Heart left ventricle (tissue), 16 donors: ENCODE results near the gene ERBB4. TPM values are rescaled to one million over a fixed set of nuclear protein-coding genes. Genes with fewer than 3 reads are reported as not detected.

Source experiments
- ATAC-seq, 4 donors: fragments of 200-7000 bp; cut with Tn5 transposase; one replicate each; pipeline ENCODE4 v1.9.1; 2020 to 2022; ENCODE audit warnings: moderate library complexity in 4 of 4, mild to moderate bottlenecking in 3 of 4, moderate number of reproducible peaks in 1 of 4
- DNase-seq, 5 donors: peaks; one replicate each; pipeline ENCODE4 v3.0.0-alpha.2; 2020
- H3K27ac ChIP-seq, 12 donors: fragments of 200-600 bp; sonication (generic) in 4 of 12; one replicate each; pipeline versions ENCODE4 v1.5.0 to v1.8.0; 2016 to 2022; ENCODE audit warnings: mild to moderate bottlenecking in 2 of 12
- H3K27me3 ChIP-seq, 9 donors: fragments of 200-600 bp; sonication (generic) in 2 of 9; one replicate each; pipeline versions ENCODE4 v1.5.1 to v1.8.0; 2016 to 2022; ENCODE audit warnings: mild to moderate bottlenecking in 3 of 9
- H3K36me3 ChIP-seq, 9 donors: fragments of 200-600 bp; sonication (generic) in 2 of 9; one replicate each; pipeline versions ENCODE4 v1.5.0 to v1.8.0; 2018 to 2022; ENCODE audit warnings: mild to moderate bottlenecking in 2 of 9
- H3K4me1 ChIP-seq, 12 donors: fragments of 200-600 bp; sonication (generic) in 4 of 12; one replicate each; pipeline versions ENCODE4 v1.5.0 to v1.8.0; 2016 to 2022; ENCODE audit warnings: mild to moderate bottlenecking in 3 of 12
- H3K4me3 ChIP-seq, 12 donors: fragments of 200-600 bp; sonication (generic) in 4 of 12; one replicate each; pipeline versions ENCODE4 v1.5.0 to v1.8.0; 2017 to 2022; ENCODE audit warnings: mild to moderate bottlenecking in 9 of 12, moderate library complexity in 4 of 12
- H3K9me3 ChIP-seq, 12 donors: fragments of 200-600 bp; sonication (generic) in 4 of 12; one replicate each; pipeline versions ENCODE4 v1.5.0 to v1.8.0; 2016 to 2022; ENCODE audit warnings: mild to moderate bottlenecking in 1 of 12
- POLR2A ChIP-seq, 2 donors: fragments of 450-650 bp; IDR thresholded peaks; one replicate each; pipeline ENCODE4 v1.6.1; 2017; ENCODE audit warnings: antibody characterized with exemption in 2 of 2, mild to moderate bottlenecking in 2 of 2, moderate library complexity in 2 of 2
- WGBS, 4 donors: extraction: QIAGEN DNeasy Blood & Tissue Kit in 2 of 4; methylation state at CpG; one replicate each; pipeline versions ENCODE4 v1.1.5 to v1.1.7; 2013 to 2018; 5-methylcytosine and 5-hydroxymethylcytosine counted together
- intact Hi-C, 10 donors: fragments of 100-400 bp; cut with DNase I; formaldehyde crosslinking; loops; one replicate each; pipeline versions ENCODE4 v1.11.1 to v1.14.2; 2022
- long read RNA-seq, 3 donors: library from polyadenylated mRNA; unstranded; transcript quantifications; one replicate each; pipeline ENCODE4 v2.0.0, GENCODE V29; 2020 to 2021
- polyA plus RNA-seq, 2 donors: library from polyadenylated mRNA; stranded (reverse); fragments of 200-250 nt; gene quantifications; one replicate each; pipeline ENCODE4 v1.2.3, GENCODE V29; 2013
- total RNA-seq, 9 donors: library from RNA; depleted of rRNA in 2 of 9; stranded (reverse); fragments of >200 nt in 2 of 9; fragmentation: NEBNext Ultra II Directional in 3 of 9; extraction: Animal tissue kit (Norgen Biotek cat#: 25700) in 3 of 9; gene quantifications; one replicate each; pipeline versions ENCODE4 v1.1.0 to v1.2.4, GENCODE V29; 2016 to 2023
- TF ChIP-seq, protein P1 (sequence below), 12 donors: fragments of 200-600 bp; sonication (generic) in 4 of 12; IDR thresholded peaks; one replicate each; pipeline versions ENCODE4 v1.5.0 to v1.8.0; 2018 to 2022; ENCODE audit warnings: antibody characterized with exemption in 12 of 12, mild to moderate bottlenecking in 5 of 12
- donor health status: ischemic (EF 13 %, LVEDD 7.1; RV severe dilation, severe dysfunction).
- donor health status: healthy with polysubstance abuse.
- donor health status: DM: no; HTN: yes; CAD: no.
- donor health status: DM: no; HTN: no; CAD: no.
- donor health status: ischemic (EF 25% LVEDD 6.9; RV normal size, moderate dysfunction).
- donor health status: ischemic (EF 25% LVEDD 5.7; RV mildly dilated, moderate dysfunction).
- donor health status: healthy.
- donor health status: DM: yes; HTN: yes; CAD: no.
- donor health status: ischemic (EF 35%, LVEDD 5.7; RV mildly dilated, moderate dysfunction).
- donor health status: nonischemic (EF 11% LVEDD 7.7; RV severe dilation, severe dysfunction).
- donor health status: DM: yes; HTN: yes; CAD: no.
- donor health status: PGD.
- donor health status: ischemic (EF 29% LVEDD 5.4; RV normal size, mild dysfunction).
- donor health status: nonischemic (EF 23%, LVEDD 6.1; RV moderate dilation, normal function).

The ERBB4 gene
- total RNA-seq (10 to 100 TPM in 7 of 9 donors, 1 to 10 TPM in 2; 9.2 to 29.5 (median 12.8) TPM), polyA plus RNA-seq (1 to 10 TPM; 1.3 to 2.0 TPM)
- long read RNA-seq, donor 1, partial matches to known transcripts = 0 of 8 reads
- long read RNA-seq, donor 1, other reads (novel, unspliced or antisense) = 8 of 8 reads
- long read RNA-seq, donor 2, partial matches to known transcripts = 4 of 6 reads
- long read RNA-seq, donor 2, other reads (novel, unspliced or antisense) = 2 of 6 reads
- long read RNA-seq, donor 3, partial matches to known transcripts = 3 of 9 reads
- long read RNA-seq, donor 3, other reads (novel, unspliced or antisense) = 6 of 9 reads

- peaks cover 0 to 56% (median 9%) of the 10 kb centered on the region in 9 donors for H3K27me3 ChIP-seq
- H3K4me1 ChIP-seq = peaks cover 0 to 36% (median 3%) of the 10 kb centered on the region in 12 donors
- peak within 1 kb of the TSS; percentile 38 to 83 (median 66) for H3K27ac ChIP-seq
- H3K36me3 ChIP-seq = no peaks in the 10 kb centered on the region
- H3K9me3 ChIP-seq = no peaks in the 10 kb centered on the region
- ATAC-seq (peak; percentile 43 to 63 (median 58)), DNase-seq (peak; percentile 14 to 69 (median 40))
- intact Hi-C loops = loop anchor here in 7 of 10 donors (5.0 to 10.0 kb wide), 6 partner anchors 184 to 534 kb away; no protein-coding TSS in a partner anchor
- 1% methylated on average over 58 to 69 of the region's 69 CpGs for WGBS, 4 donors
- H3K4me3 ChIP-seq = peak within 1 kb of the TSS; percentile 32 to 73 (median 61)
- TF ChIP-seq POLR2A (IDR thresholded peaks at IDR 0.05) = no peak
Observed at GRCh38 chr2:212538305-212539071, at the start of gene ERBB4. TSS of gene ERBB4 (minus strand) at chr2:212538802. CDS start at chr2:212538530, 272 bp downstream.

- intact Hi-C loops = no loop called here
- H3K36me3 ChIP-seq = no peaks in the 10 kb centered on the region
- no peak overlapping the region for H3K4me3 ChIP-seq
- no peaks in the 10 kb centered on the region for H3K4me1 ChIP-seq
- no peak for ATAC-seq
- no peaks in the 10 kb centered on the region for H3K27me3 ChIP-seq
- H3K27ac ChIP-seq = no peak overlapping the region
- WGBS, 4 donors = 72 to 81% (median 75%) methylated on average over 2 of the region's 2 CpGs
- no peak for TF ChIP-seq POLR2A (IDR thresholded peaks at IDR 0.05)
- TF ChIP-seq, protein P1, sequence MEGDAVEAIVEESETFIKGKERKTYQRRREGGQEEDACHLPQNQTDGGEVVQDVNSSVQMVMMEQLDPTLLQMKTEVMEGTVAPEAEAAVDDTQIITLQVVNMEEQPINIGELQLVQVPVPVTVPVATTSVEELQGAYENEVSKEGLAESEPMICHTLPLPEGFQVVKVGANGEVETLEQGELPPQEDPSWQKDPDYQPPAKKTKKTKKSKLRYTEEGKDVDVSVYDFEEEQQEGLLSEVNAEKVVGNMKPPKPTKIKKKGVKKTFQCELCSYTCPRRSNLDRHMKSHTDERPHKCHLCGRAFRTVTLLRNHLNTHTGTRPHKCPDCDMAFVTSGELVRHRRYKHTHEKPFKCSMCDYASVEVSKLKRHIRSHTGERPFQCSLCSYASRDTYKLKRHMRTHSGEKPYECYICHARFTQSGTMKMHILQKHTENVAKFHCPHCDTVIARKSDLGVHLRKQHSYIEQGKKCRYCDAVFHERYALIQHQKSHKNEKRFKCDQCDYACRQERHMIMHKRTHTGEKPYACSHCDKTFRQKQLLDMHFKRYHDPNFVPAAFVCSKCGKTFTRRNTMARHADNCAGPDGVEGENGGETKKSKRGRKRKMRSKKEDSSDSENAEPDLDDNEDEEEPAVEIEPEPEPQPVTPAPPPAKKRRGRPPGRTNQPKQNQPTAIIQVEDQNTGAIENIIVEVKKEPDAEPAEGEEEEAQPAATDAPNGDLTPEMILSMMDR (IDR thresholded peaks at IDR 0.05) = no peak
- no peak for DNase-seq
- H3K9me3 ChIP-seq = peaks cover 0 to 9% (median 0%) of the 10 kb centered on the region in 12 donors
Observed at GRCh38 chr2:212580117-212580516, 41.5 kb upstream of the ERBB4 start.

DNA sequence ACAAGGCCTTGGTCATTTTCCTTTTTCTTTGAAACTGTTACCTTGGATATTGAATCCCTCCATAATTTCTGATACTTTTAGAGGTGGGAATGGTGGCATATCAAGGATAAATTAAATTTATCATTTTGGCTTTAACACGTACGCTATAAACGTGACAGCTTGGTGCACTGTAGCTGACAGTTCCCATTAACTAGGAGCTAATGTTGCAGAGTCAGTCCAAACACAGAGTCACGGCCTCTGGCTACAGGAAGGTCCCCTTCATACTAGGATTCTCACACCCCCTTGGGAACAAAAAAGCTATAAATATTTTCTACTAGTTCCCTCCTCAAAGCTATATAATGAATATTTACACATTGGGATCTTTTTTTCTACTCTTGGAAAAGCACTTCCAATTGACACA, 17.7 kb upstream of the ERBB4 start:
- H3K4me3 ChIP-seq = no peak overlapping the region
- H3K27me3 ChIP-seq = no peaks in the 10 kb centered on the region
- ATAC-seq (no peak), DNase-seq (no peak)
- no peaks in the 10 kb centered on the region for H3K36me3 ChIP-seq
- H3K27ac ChIP-seq = no peak overlapping the region
- no peaks in the 10 kb centered on the region for H3K4me1 ChIP-seq
- TF ChIP-seq POLR2A (IDR thresholded peaks at IDR 0.05) = no peak
- TF ChIP-seq, protein P1 (IDR thresholded peaks at IDR 0.05) = no peak
- WGBS, 4 donors = 70 to 73% (median 71%) methylated on average over 4 of the region's 4 CpGs
- H3K9me3 ChIP-seq = no peaks in the 10 kb centered on the region
- intact Hi-C loops = loop anchor here in 1 of 10 donors (5.0 kb wide), 1 partner anchor 1099 kb away; no protein-coding TSS in a partner anchor

DNA sequence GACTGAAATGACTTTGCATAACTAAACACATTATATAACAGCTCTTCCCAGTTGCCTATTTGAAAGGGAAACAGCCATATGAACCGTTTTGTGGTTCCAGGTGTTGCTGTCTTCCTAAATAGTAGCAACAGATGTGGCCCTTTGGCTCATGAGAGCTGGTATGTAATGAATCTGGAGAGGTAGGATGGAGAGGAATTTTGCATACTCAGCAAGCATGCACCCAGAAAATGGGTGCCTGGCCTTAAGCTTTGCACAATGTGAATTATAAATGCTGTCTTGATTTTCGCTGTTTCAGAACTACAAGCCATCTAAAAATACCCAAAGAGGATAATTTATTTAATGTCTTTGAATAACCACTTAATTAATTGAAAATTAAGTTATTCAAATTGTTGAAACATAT, 15.6 kb upstream of the ERBB4 start:
- TF ChIP-seq POLR2A (IDR thresholded peaks at IDR 0.05) = no peak
- TF ChIP-seq, protein P1 (IDR thresholded peaks at IDR 0.05) = no peak

More for the DNA sequence above, 15.6 kb upstream of the ERBB4 start:
- intact Hi-C loops = loop anchor here in 2 of 10 donors (5.0 kb wide), 2 partner anchors 807 to 1467 kb away; no protein-coding TSS in a partner anchor
- WGBS, 4 donors = 73 to 81% (median 78%) methylated on average over 2 of the region's 2 CpGs
- no peaks in the 10 kb centered on the region for H3K9me3 ChIP-seq
- H3K4me3 ChIP-seq = no peak overlapping the region
- no peaks in the 10 kb centered on the region for H3K27me3 ChIP-seq
- H3K27ac ChIP-seq = no peak overlapping the region
- no peak for DNase-seq
- H3K4me1 ChIP-seq = no peaks in the 10 kb centered on the region
- H3K36me3 ChIP-seq = no peaks in the 10 kb centered on the region
- no peak for ATAC-seq
